Smooth muscle cell (in vitro differentiated cells): ENCODE measurements around the gene CD200. TPM values are rescaled to one million over a fixed set of nuclear protein-coding genes. Genes with fewer than 3 reads are reported as not detected.

Experiments used
- DNase-seq: peaks from one replicate; lab custom pipeline; 2025; ENCODE audit not compliant: unreplicated experiment; lab: John Stamatoyannopoulos, UW
- H2AFZ ChIP-seq: fragments of 200-600 bp; sonication (generic); 2 replicates; pipeline ENCODE4 v1.6.0; 2016; ENCODE audit warnings: antibody characterized with exemption, low read depth, mild to moderate bottlenecking
- H3F3A ChIP-seq: fragments of 200-600 bp; sonication (generic); 2 replicates; pipeline ENCODE4 v1.6.0; 2017; ENCODE audit warnings: antibody characterized with exemption, low read depth
- H3K27ac ChIP-seq: fragments of 200-600 bp; sonication (generic); 2 replicates; pipeline ENCODE4 v1.5.1; 2016; ENCODE audit warnings: low read depth, mild to moderate bottlenecking
- H3K27me3 ChIP-seq: fragments of 200-600 bp; sonication (generic); 2 replicates; pipeline ENCODE4 v1.6.1; 2016; ENCODE audit warnings: low read depth, mild to moderate bottlenecking
- H3K36me3 ChIP-seq: fragments of 200-600 bp; sonication (generic); 2 replicates; pipeline ENCODE4 v1.5.1; 2016; ENCODE audit warnings: low read depth
- H3K4me1 ChIP-seq: fragments of 200-600 bp; sonication (generic); 2 replicates; pipeline ENCODE4 v1.5.1; 2016; ENCODE audit warnings: low read depth
- H3K4me2 ChIP-seq: fragments of 200-600 bp; sonication (generic); 2 replicates; pipeline ENCODE4 v1.6.0; 2016; ENCODE audit warnings: mild to moderate bottlenecking
- H3K4me3 ChIP-seq: fragments of 200-600 bp; sonication (generic); 2 replicates; pipeline ENCODE4 v1.5.1; 2016; ENCODE audit warnings: mild to moderate bottlenecking
- H3K79me2 ChIP-seq: fragments of 200-600 bp; sonication (generic); 2 replicates; pipeline ENCODE4 v1.6.0; 2016; ENCODE audit warnings: low read depth, mild to moderate bottlenecking
- H3K9ac ChIP-seq: fragments of 200-600 bp; sonication (generic); 2 replicates; pipeline ENCODE4 v1.6.0; 2016; ENCODE audit warnings: low read depth
- H3K9me3 ChIP-seq: fragments of 200-600 bp; sonication (generic); replicated peaks from 2 replicates; pipeline ENCODE4 v1.5.1; 2016; ENCODE audit warnings: low read depth
- H4K20me1 ChIP-seq: fragments of 200-600 bp; sonication (generic); 2 replicates; pipeline ENCODE4 v1.6.0; 2016; ENCODE audit warnings: low read depth
- CTCF ChIP-seq: fragments of 200-600 bp; sonication (generic); IDR thresholded peaks from 2 replicates; pipeline ENCODE4 v1.5.1; 2017; ENCODE audit warnings: borderline replicate concordance, mild to moderate bottlenecking, antibody characterized with exemption; ENCODE audit not compliant: insufficient read depth, poor library complexity, severe bottlenecking
- WGBS: methylation state at CpG from one replicate; pipeline ENCODE4 v1.1.7; 2016; ENCODE audit warnings: low lambda C conversion rate; 5-methylcytosine and 5-hydroxymethylcytosine counted together
- polyA plus RNA-seq: library from polyadenylated mRNA; unstranded; fragments of >200 nt; fragmentation: Nextera tagmentation; extraction: Ambion mirVana; gene quantifications from 2 replicates; pipeline ENCODE4 v1.2.1, GENCODE V29; 2016
- total RNA-seq: library from RNA; depleted of rRNA; stranded (reverse); fragments of >200 nt; gene quantifications from 2 replicates; pipeline ENCODE4 v1.2.3, GENCODE V29; 2014

Gene CD200
- total and polyA plus RNA-seq, 2 experiments from 2014 or later: 10.0 to 12.4 TPM

- no peak for TF ChIP-seq CTCF
Observed at GRCh38 chr3:112341386-112341785, 8.4 kb downstream of the CD200 start.

GRCh38 chr3:112345681-112346080 lies 12.7 kb downstream of the CD200 start:
- no peak overlapping the region for H3K4me3 ChIP-seq
- H3K79me2 ChIP-seq: no peaks in the 10 kb centered on the region
- H3K4me2 ChIP-seq: no peak overlapping the region
- H3K36me3 ChIP-seq: no peaks in the 10 kb centered on the region
- H3K27me3 ChIP-seq: no peaks in the 10 kb centered on the region
- H4K20me1 ChIP-seq: no peaks in the 10 kb centered on the region
- H3K27ac ChIP-seq: no peak overlapping the region
- peaks cover 5% of the 10 kb centered on the region for H3K4me1 ChIP-seq
- no peaks in the 10 kb centered on the region for H3F3A ChIP-seq
- TF ChIP-seq CTCF: no peak
- no peaks in the 10 kb centered on the region for H3K9me3 ChIP-seq
- WGBS: 88% methylated on average over 2 of the region's 2 CpGs
- H2AFZ ChIP-seq: no peak overlapping the region
- DNase-seq: no peak
- no peak overlapping the region for H3K9ac ChIP-seq

More at GRCh38 chr3:112341386-112341785, 8.4 kb downstream of the CD200 start:
- Histone ChIP-seq H2AFZ (no peak overlapping the region), H3K4me2 (no peak overlapping the region), H3F3A (no peaks in the 10 kb centered on the region), H3K9me3 (no peaks in the 10 kb centered on the region), H3K9ac (no peak overlapping the region), H3K79me2 (no peaks in the 10 kb centered on the region), H3K4me3 (no peak overlapping the region), H3K4me1 (peaks cover 8% of the 10 kb centered on the region), H3K27me3 (no peaks in the 10 kb centered on the region), H4K20me1 (no peaks in the 10 kb centered on the region), H3K36me3 (no peaks in the 10 kb centered on the region), H3K27ac (no peak overlapping the region)
- no peak for DNase-seq
- 92% methylated on average over 2 of the region's 2 CpGs for WGBS

DNA sequence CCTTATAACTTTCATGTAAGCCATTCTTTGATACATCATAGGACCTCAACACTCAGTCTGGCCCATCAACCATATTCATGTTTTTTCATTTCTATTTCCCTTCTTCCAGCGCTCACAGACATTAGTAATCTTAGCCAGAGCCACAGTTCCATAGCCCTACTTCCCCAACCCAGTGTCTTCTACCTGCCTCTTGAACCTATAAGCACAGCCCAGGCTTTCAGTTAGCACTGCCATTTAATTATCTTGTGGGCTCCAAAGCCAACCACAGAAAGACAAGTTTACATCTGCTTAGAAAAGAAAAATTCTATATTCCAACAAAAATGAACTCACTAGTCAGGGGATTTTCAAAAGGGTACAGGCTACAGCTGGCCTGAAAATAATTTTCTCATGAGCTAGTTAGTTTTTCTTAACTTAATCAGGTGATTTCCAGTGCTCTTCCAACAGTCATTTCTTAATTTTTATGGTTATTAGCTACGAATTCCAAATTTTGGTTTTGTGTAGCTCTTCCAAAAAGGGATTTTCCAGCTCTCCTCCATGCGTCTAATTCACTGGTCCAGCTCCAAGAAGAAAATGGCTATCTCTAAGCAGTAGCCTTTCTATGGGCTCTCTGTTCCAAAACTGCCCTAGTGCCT lies 13.7 kb downstream of the CD200 start:
- no peak overlapping the region for H3K9ac ChIP-seq
- H4K20me1 ChIP-seq: no peaks in the 10 kb centered on the region
- H3K27ac ChIP-seq: no peak overlapping the region
- H3K4me1 ChIP-seq: peaks cover 14% of the 10 kb centered on the region
- no peaks in the 10 kb centered on the region for H3K36me3 ChIP-seq
- no peak overlapping the region for H3K4me3 ChIP-seq
- no peaks in the 10 kb centered on the region for H3F3A ChIP-seq
- no peaks in the 10 kb centered on the region for H3K27me3 ChIP-seq
- TF ChIP-seq CTCF: no peak
- no peak for DNase-seq
- H3K4me2 ChIP-seq: no peak overlapping the region
- no peaks in the 10 kb centered on the region for H3K9me3 ChIP-seq
- no peak overlapping the region for H2AFZ ChIP-seq
- WGBS: 93% methylated on average over 3 of the region's 3 CpGs
- no peaks in the 10 kb centered on the region for H3K79me2 ChIP-seq

DNA sequence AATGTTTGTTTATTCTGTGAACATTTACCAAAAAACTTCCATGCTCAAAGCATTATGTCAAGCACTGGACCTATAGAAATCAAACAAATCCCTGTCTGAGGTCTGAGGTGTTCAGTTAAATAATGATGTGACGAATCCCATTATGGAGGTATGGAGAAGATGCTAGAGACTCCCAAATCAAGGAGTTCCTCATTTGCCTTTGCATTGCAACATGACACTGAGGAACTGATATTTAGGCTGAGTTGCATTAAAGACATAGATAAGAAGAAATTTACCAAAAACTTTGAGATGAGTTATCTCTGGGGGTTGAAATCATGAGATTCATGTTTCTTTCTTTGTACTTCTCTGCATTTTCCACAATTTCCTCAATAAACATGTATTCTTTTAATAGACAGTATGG lies 16.0 kb downstream of the CD200 start:
- Histone ChIP-seq H3K4me1 (peaks cover 16% of the 10 kb centered on the region), H2AFZ (no peak overlapping the region), H3K9ac (no peak overlapping the region), H4K20me1 (no peaks in the 10 kb centered on the region), H3F3A (no peaks in the 10 kb centered on the region), H3K4me2 (no peak overlapping the region), H3K4me3 (no peak overlapping the region), H3K27me3 (no peaks in the 10 kb centered on the region), H3K79me2 (no peaks in the 10 kb centered on the region), H3K36me3 (no peaks in the 10 kb centered on the region), H3K9me3 (no peaks in the 10 kb centered on the region), H3K27ac (no peak overlapping the region)
- TF ChIP-seq CTCF: no peak
- DNase-seq: no peak
- WGBS: 90% methylated on average over 1 of the region's 1 CpG
